Endothelial cell of umbilical vein (primary cell): ENCODE measurements around the gene CHN1. TPM values are rescaled to one million over a fixed set of nuclear protein-coding genes. Genes with fewer than 3 reads are reported as not detected.

Source experiments
- BruUV-seq: library from RNA; stranded (reverse); fragments of 400-500 nt; replicated peaks from 2 replicates; lab custom pipeline; 2021; lab: Mats Ljungman, UMichigan
- CTCF ChIA-PET: fragments of 300-600, 350-600 bp; sonication (Branson Sonifier 250); formaldehyde crosslinking; loops from one replicate; lab custom pipeline; 2021; ENCODE audit warnings: antibody characterized with exemption, inconsistent platforms; lab: Charles Lee
- POLR2A ChIA-PET: fragments of 300-600, 350-600 bp; sonication (Branson Sonifier 250); formaldehyde crosslinking; loops from one replicate; lab custom pipeline; 2021; ENCODE audit warnings: antibody characterized with exemption, inconsistent platforms; lab: Charles Lee
- DNase-seq: peaks from one replicate; pipeline ENCODE4 v3.0.0-alpha.2; 2011; ENCODE audit warnings: low read depth, low spot score
- FAIRE-seq: peaks from 2 replicates; lab custom pipeline; 2011; peaks lifted over from hg19 to GRCh38; lab: Jason Lieb, UNC
- H2AFZ ChIP-seq: 2 replicates; pipeline ENCODE4 v1.6.0; 2012; ENCODE audit warnings: low read depth, low read length, control low read depth, inconsistent platforms
- H3K27ac ChIP-seq: 2 replicates; pipeline ENCODE4 v1.5.1; 2011; ENCODE audit warnings: low read depth, mild to moderate bottlenecking, control low read depth, low read length, moderate library complexity; ENCODE audit not compliant: insufficient read depth
- H3K27me3 ChIP-seq, 2 experiments: 2 replicates each; pipeline versions ENCODE4 v1.6.0 to v1.6.1; 2011; ENCODE audit warnings: low read length in 2 of 2, mixed read lengths in 1 of 2; ENCODE audit not compliant: control insufficient read depth in 2 of 2, insufficient read depth in 2 of 2
- H3K36me3 ChIP-seq, 2 experiments: 2 replicates in 1 of 2; 3 replicates in 1 of 2; pipeline ENCODE4 v1.5.1; 2011; ENCODE audit warnings: low read length in 2 of 2, mild to moderate bottlenecking in 1 of 2, moderate library complexity in 1 of 2; ENCODE audit not compliant: control insufficient read depth in 2 of 2, insufficient read depth in 2 of 2; ENCODE audit errors: extremely low read depth in 1 of 2
- H3K4me1 ChIP-seq: 3 replicates; pipeline ENCODE4 v1.5.1; 2011; ENCODE audit warnings: mild to moderate bottlenecking, low read length; ENCODE audit not compliant: control insufficient read depth, insufficient read depth; ENCODE audit errors: extremely low read depth
- H3K4me2 ChIP-seq: 2 replicates; pipeline ENCODE4 v1.6.1; 2011; ENCODE audit warnings: low read length, control low read depth, mixed read lengths; ENCODE audit not compliant: insufficient read depth
- H3K4me3 ChIP-seq, 3 experiments: fragments of 200-600 bp in 1 of 3; sonication (generic), shearing (Covaris generic) in 1 of 3; replicated peaks in 1 of 3; 2 replicates each; pipeline ENCODE4 v1.5.1; 2011 to 2016; ENCODE audit warnings: control low read depth in 3 of 3, low read length in 3 of 3, mild to moderate bottlenecking in 2 of 3, inconsistent platforms in 1 of 3, low read depth in 1 of 3, moderate library complexity in 1 of 3; ENCODE audit not compliant: insufficient read depth in 1 of 3
- H3K79me2 ChIP-seq: 2 replicates; pipeline ENCODE4 v1.6.0; 2012; ENCODE audit warnings: low read length, inconsistent platforms; ENCODE audit not compliant: control insufficient read depth, insufficient read depth
- H3K9ac ChIP-seq: replicated peaks from 2 replicates; pipeline ENCODE3; 2011; ENCODE audit warnings: low read length, control low read depth; ENCODE audit not compliant: insufficient read depth; ENCODE audit errors: extremely low read depth
- H3K9me1 ChIP-seq: replicated peaks from 3 replicates; pipeline ENCODE4 v1.6.0; 2011; ENCODE audit warnings: mild to moderate bottlenecking, low read length; ENCODE audit not compliant: control insufficient read depth, insufficient read depth; ENCODE audit errors: extremely low read depth
- H3K9me3 ChIP-seq: replicated peaks from 2 replicates; pipeline ENCODE4 v1.5.1; 2012; ENCODE audit warnings: low read length, inconsistent platforms; ENCODE audit not compliant: control insufficient read depth, insufficient read depth
- H4K20me1 ChIP-seq: replicated peaks from 2 replicates; pipeline ENCODE3; 2011; ENCODE audit warnings: mild to moderate bottlenecking, low read length; ENCODE audit not compliant: control insufficient read depth, insufficient read depth; ENCODE audit errors: extremely low read depth
- GATA2 ChIP-seq: IDR thresholded peaks from 2 replicates; pipeline ENCODE4 v1.7.0; 2011; ENCODE audit warnings: low read depth, mild to moderate bottlenecking, moderate library complexity, mixed read lengths, low read length; ENCODE audit not compliant: insufficient read length, insufficient read depth
- JUN ChIP-seq: IDR thresholded peaks from 2 replicates; pipeline ENCODE4 v1.6.1; 2011; ENCODE audit warnings: borderline replicate concordance, low read depth; ENCODE audit not compliant: insufficient read length, insufficient read depth
- MAX ChIP-seq: IDR thresholded peaks from 2 replicates; pipeline ENCODE4 v1.6.1; 2011; ENCODE audit not compliant: insufficient read depth, insufficient read length
- MYC ChIP-seq: IDR thresholded peaks from one replicate; pipeline ENCODE4 v1.6.1; 2011; ENCODE audit warnings: mild to moderate bottlenecking, low read depth, low read length
- POLR2A ChIP-seq: IDR thresholded peaks from 2 replicates; pipeline ENCODE4 v1.6.1; 2012; ENCODE audit warnings: low read depth, mild to moderate bottlenecking, control low read depth, low read length
- POLR2AphosphoS5 ChIP-seq: IDR thresholded peaks from 2 replicates; pipeline ENCODE4 v1.6.1; 2012; ENCODE audit warnings: low read depth, mild to moderate bottlenecking, control low read depth, low read length, moderate library complexity; ENCODE audit not compliant: insufficient read depth
- dilution Hi-C: fragments of 300-500 bp; cut with MboI; formaldehyde crosslinking; loops from one replicate; pipeline ENCODE4 v1.15.0; 2019; ENCODE audit warnings: low sequenced_read_pairs; ENCODE audit not compliant: extremely low pct_ligation_motif_present
- intact Hi-C: fragments of 100-400 bp; cut with micrococcal nuclease; formaldehyde crosslinking; loops from one replicate; pipeline ENCODE4 v1.10.0; 2022
- polyA plus RNA-seq, 4 experiments: library from polyadenylated mRNA; depleted of rRNA in 3 of 4; stranded (reverse) in 3 of 4; unstranded in 1 of 4; fragments of >200 nt; gene quantifications; 2 replicates each; pipeline versions ENCODE4 v1.2.1 to v1.2.3, GENCODE V29; 2011 to 2012; ENCODE audit warnings: missing spikeins in 1 of 4
- total RNA-seq: library from RNA; stranded (reverse); gene quantifications from 2 replicates; pipeline ENCODE4 v1.2.3, GENCODE V29; 2021

CHN1 gene
- total and polyA plus RNA-seq, 2 donors (not counting 3 experiments of a cell fraction or from before 2014, with no cell fraction given) = 23.3 to 24.9 TPM

GRCh38 chr2:174763780-174764179 is 241.4 kb downstream of the CHN1 start:
- ChIA-PET POLR2A (no interaction called here), CTCF (interaction anchor here (1.6 to 6.6 kb wide), 7 partner anchors 8 to 226 kb away, joined by 5 to 85 read pairs (median 14); no protein-coding TSS in a partner anchor)
- Histone ChIP-seq H3K4me2 (peak overlapping the region; percentile 62), H3K36me3 (no peaks in the 10 kb centered on the region), H3K4me3 (no peak overlapping the region), H3K79me2 (no peaks in the 10 kb centered on the region), H3K9me1 (no peaks in the 10 kb centered on the region), H3K9me3 (no peaks in the 10 kb centered on the region), H3K4me1 (peaks cover 23% of the 10 kb centered on the region), H3K9ac (peak overlapping the region; percentile 10), H4K20me1 (no peaks in the 10 kb centered on the region), H3K27ac (peak overlapping the region; percentile 86), H3K27me3 (no peaks in the 10 kb centered on the region), H2AFZ (no peak overlapping the region)
- no peak for TF ChIP-seq POLR2AphosphoS5
- FAIRE-seq = no peak
- no peak for DNase-seq
- TSS peak; percentile 63 for BruUV-seq
- intact Hi-C loops = loop anchor here (2.0 to 10.0 kb wide), 3 partner anchors 15 to 417 kb away; partner anchors contain the start of genes ATF2 and ATP5MC3
- dilution Hi-C loops = no loop called here

GRCh38 chr2:174762464-174762863 is 242.7 kb downstream of the CHN1 start:
- Histone ChIP-seq H4K20me1 (no peaks in the 10 kb centered on the region), H3K4me2 (no peak overlapping the region), H3K4me1 (peaks cover 23% of the 10 kb centered on the region), H3K27me3 (no peaks in the 10 kb centered on the region), H3K9me1 (no peaks in the 10 kb centered on the region), H3K27ac (peak overlapping the region; percentile 86), H3K9me3 (no peaks in the 10 kb centered on the region), H3K9ac (peak overlapping the region; percentile 57), H3K4me3 (no peak overlapping the region), H2AFZ (peak overlapping the region; percentile 31), H3K36me3 (no peaks in the 10 kb centered on the region), H3K79me2 (no peaks in the 10 kb centered on the region)
- TSS peak; percentile 92 for BruUV-seq
- ChIA-PET POLR2A (interaction anchor here (0.9 kb wide), 1 partner anchor 75 kb away, joined by 3 read pairs; no protein-coding TSS in a partner anchor), CTCF (interaction anchor here (0.8 to 6.6 kb wide), 6 partner anchors 9 to 489 kb away, joined by 4 to 85 read pairs (median 17); no protein-coding TSS in a partner anchor)
- DNase-seq = peak; percentile 28
- no peak for TF ChIP-seq POLR2A
- no peak for TF ChIP-seq MAX
- TF ChIP-seq JUN = no peak
- no peak for TF ChIP-seq GATA2
- TF ChIP-seq MYC = no peak
- no peak for FAIRE-seq
- intact Hi-C loops (loop anchor here (2.0 to 10.0 kb wide), 3 partner anchors 14 to 418 kb away; partner anchors contain the start of genes ATF2 and ATP5MC3), dilution Hi-C loops (no loop called here)
